ENCODE data around the gene GRPEL1. TPM values are rescaled to one million over a fixed set of nuclear protein-coding genes. Genes with fewer than 3 reads are reported as not detected.

The GRPEL1 gene
- total RNA-seq, 1 donor, result 21.0 TPM

GRCh38 chr4:7058792-7059191 is 9.1 kb downstream of the GRPEL1 start:
- H3K4me2 ChIP-seq (ENCODE audit: insufficient read depth, low read length), result no peak overlapping the region
- H4K20me1 ChIP-seq (ENCODE audit: insufficient read depth, low read length), result peaks cover 13% of the 10 kb centered on the region
- TF ChIP-seq CTCF (IDR thresholded peaks at IDR 0.05; ENCODE audit: extremely low read depth, low read depth, low read length), result no peak
- no peak overlapping the region for H2AFZ ChIP-seq (ENCODE audit: low read length)
- no peaks in the 10 kb centered on the region for H3K9me3 ChIP-seq (ENCODE audit: low read depth, low read length)
- DNase-seq (ENCODE audit: insufficient read length, low spot score, missing footprints), result no peak
- H3K27ac ChIP-seq (ENCODE audit: low read depth, low read length), result no peak overlapping the region
- H3K79me2 ChIP-seq (ENCODE audit: insufficient read depth, low read length), result peaks cover 41% of the 10 kb centered on the region
- no peak overlapping the region for H3K4me3 ChIP-seq (ENCODE audit: insufficient read depth, low read length)
- peaks cover 70% of the 10 kb centered on the region for H3K36me3 ChIP-seq (ENCODE audit: insufficient read depth, low read length)
- H3K27me3 ChIP-seq (ENCODE audit: insufficient read depth, low read length), result no peaks in the 10 kb centered on the region
- H3K4me1 ChIP-seq (ENCODE audit: insufficient read depth, low read length), result peaks cover 5% of the 10 kb centered on the region

- Histone ChIP-seq H3K4me1 (ENCODE audit: insufficient read depth, low read length) (peaks cover 5% of the 10 kb centered on the region), H3K4me2 (ENCODE audit: insufficient read depth, low read length) (no peak overlapping the region), H2AFZ (ENCODE audit: low read length) (no peak overlapping the region), H3K27ac (ENCODE audit: low read depth, low read length) (no peak overlapping the region), H3K79me2 (ENCODE audit: insufficient read depth, low read length) (peaks cover 55% of the 10 kb centered on the region), H3K27me3 (ENCODE audit: insufficient read depth, low read length) (no peaks in the 10 kb centered on the region), H3K9me3 (ENCODE audit: low read depth, low read length) (no peaks in the 10 kb centered on the region), H4K20me1 (ENCODE audit: insufficient read depth, low read length) (peaks cover 13% of the 10 kb centered on the region), H3K36me3 (ENCODE audit: insufficient read depth, low read length) (peaks cover 49% of the 10 kb centered on the region), H3K4me3 (ENCODE audit: insufficient read depth, low read length) (no peak overlapping the region)
- no peak for TF ChIP-seq CTCF (IDR thresholded peaks at IDR 0.05; ENCODE audit: extremely low read depth, low read depth, low read length)
- DNase-seq (ENCODE audit: insufficient read length, low spot score, missing footprints), result peak; percentile 62
These were observed 11.9 kb downstream of the GRPEL1 start for GRCh38 chr4:7055990-7056325.

- no peak overlapping the region for H2AFZ ChIP-seq (ENCODE audit: low read length)
- H3K4me3 ChIP-seq (ENCODE audit: insufficient read depth, low read length), result no peak overlapping the region
- H3K4me2 ChIP-seq (ENCODE audit: insufficient read depth, low read length), result no peak overlapping the region
- no peak for TF ChIP-seq CTCF (IDR thresholded peaks at IDR 0.05; ENCODE audit: extremely low read depth, low read depth, low read length)
- H3K4me1 ChIP-seq (ENCODE audit: insufficient read depth, low read length), result peaks cover 5% of the 10 kb centered on the region
- DNase-seq (ENCODE audit: insufficient read length, low spot score, missing footprints), result peak; percentile 80
- H3K27me3 ChIP-seq (ENCODE audit: insufficient read depth, low read length), result no peaks in the 10 kb centered on the region
- no peak overlapping the region for H3K27ac ChIP-seq (ENCODE audit: low read depth, low read length)
- H4K20me1 ChIP-seq (ENCODE audit: insufficient read depth, low read length), result peaks cover 17% of the 10 kb centered on the region
- H3K79me2 ChIP-seq (ENCODE audit: insufficient read depth, low read length), result peaks cover 58% of the 10 kb centered on the region
- H3K9me3 ChIP-seq (ENCODE audit: low read depth, low read length), result no peaks in the 10 kb centered on the region
- H3K36me3 ChIP-seq (ENCODE audit: insufficient read depth, low read length), result peaks cover 43% of the 10 kb centered on the region
These were observed 12.5 kb downstream of the GRPEL1 start for GRCh38 chr4:7055111-7055989.

GRCh38 chr4:7054106-7054880 is 13.6 kb downstream of the GRPEL1 start:
- peaks cover 5% of the 10 kb centered on the region for H3K4me1 ChIP-seq (ENCODE audit: insufficient read depth, low read length)
- H3K36me3 ChIP-seq (ENCODE audit: insufficient read depth, low read length), result peaks cover 32% of the 10 kb centered on the region
- H4K20me1 ChIP-seq (ENCODE audit: insufficient read depth, low read length), result peaks cover 28% of the 10 kb centered on the region
- DNase-seq (ENCODE audit: insufficient read length, low spot score, missing footprints), result peak; percentile 32
- no peak overlapping the region for H3K4me2 ChIP-seq (ENCODE audit: insufficient read depth, low read length)
- H3K4me3 ChIP-seq (ENCODE audit: insufficient read depth, low read length), result no peak overlapping the region
- no peaks in the 10 kb centered on the region for H3K27me3 ChIP-seq (ENCODE audit: insufficient read depth, low read length)
- H3K27ac ChIP-seq (ENCODE audit: low read depth, low read length), result no peak overlapping the region
- H3K79me2 ChIP-seq (ENCODE audit: insufficient read depth, low read length), result peaks cover 67% of the 10 kb centered on the region
- no peak overlapping the region for H2AFZ ChIP-seq (ENCODE audit: low read length)
- TF ChIP-seq CTCF (IDR thresholded peaks at IDR 0.05; ENCODE audit: extremely low read depth, low read depth, low read length), result no peak
- no peaks in the 10 kb centered on the region for H3K9me3 ChIP-seq (ENCODE audit: low read depth, low read length)
